ENCODE measurements around the gene KLF3.

GRCh38 chr4:38666766-38667084 lies 2.7 kb downstream of the KLF3 start:
- TF ChIP-seq POLR2A (IDR thresholded peaks at IDR 0.05) = no peak
- TF ChIP-seq, protein P1, sequence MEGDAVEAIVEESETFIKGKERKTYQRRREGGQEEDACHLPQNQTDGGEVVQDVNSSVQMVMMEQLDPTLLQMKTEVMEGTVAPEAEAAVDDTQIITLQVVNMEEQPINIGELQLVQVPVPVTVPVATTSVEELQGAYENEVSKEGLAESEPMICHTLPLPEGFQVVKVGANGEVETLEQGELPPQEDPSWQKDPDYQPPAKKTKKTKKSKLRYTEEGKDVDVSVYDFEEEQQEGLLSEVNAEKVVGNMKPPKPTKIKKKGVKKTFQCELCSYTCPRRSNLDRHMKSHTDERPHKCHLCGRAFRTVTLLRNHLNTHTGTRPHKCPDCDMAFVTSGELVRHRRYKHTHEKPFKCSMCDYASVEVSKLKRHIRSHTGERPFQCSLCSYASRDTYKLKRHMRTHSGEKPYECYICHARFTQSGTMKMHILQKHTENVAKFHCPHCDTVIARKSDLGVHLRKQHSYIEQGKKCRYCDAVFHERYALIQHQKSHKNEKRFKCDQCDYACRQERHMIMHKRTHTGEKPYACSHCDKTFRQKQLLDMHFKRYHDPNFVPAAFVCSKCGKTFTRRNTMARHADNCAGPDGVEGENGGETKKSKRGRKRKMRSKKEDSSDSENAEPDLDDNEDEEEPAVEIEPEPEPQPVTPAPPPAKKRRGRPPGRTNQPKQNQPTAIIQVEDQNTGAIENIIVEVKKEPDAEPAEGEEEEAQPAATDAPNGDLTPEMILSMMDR (IDR thresholded peaks at IDR 0.05) = no peak
- TF ChIP-seq POLR2AphosphoS5 (IDR thresholded peaks at IDR 0.05) = no peak
- no peak for TF ChIP-seq EP300 (IDR thresholded peaks at IDR 0.05)

Measured in sigmoid colon (tissue), 4 donors.